GM21367 (cell line): ENCODE data around the gene IPO13.

Experiments used
- ATAC-seq: cut with Tn5 transposase; IDR thresholded peaks from one replicate; pipeline ENCODE4 v1.9.1; 2021; ENCODE audit not compliant: unreplicated experiment

Gene IPO13

GRCh38 chr1:43946236-43947060 lies at the start of gene IPO13:
Gene IPO13 (plus strand): TSS chr1:43946950. CDS start chr1:43947601, 651 bp downstream.
- ATAC-seq: peak; percentile 83

- no peak for ATAC-seq
These were observed 47.8 kb upstream of the IPO13 start for GRCh38 chr1:43898981-43899380.

GRCh38 chr1:43900386-43900785 lies 46.4 kb upstream of the IPO13 start:
- no peak for ATAC-seq

GRCh38 chr1:43901196-43901961 lies 45.4 kb upstream of the IPO13 start:
- no peak for ATAC-seq

GRCh38 chr1:43902058-43902831 lies 44.5 kb upstream of the IPO13 start:
- ATAC-seq: no peak

GRCh38 chr1:43904660-43905551 lies 41.8 kb upstream of the IPO13 start:
- ATAC-seq: no peak

GRCh38 chr1:43908226-43908625 lies 38.5 kb upstream of the IPO13 start:
- no peak for ATAC-seq

GRCh38 chr1:43908858-43909257 lies 37.9 kb upstream of the IPO13 start:
- ATAC-seq: no peak

GRCh38 chr1:43910343-43910742 lies 36.4 kb upstream of the IPO13 start:
- no peak for ATAC-seq

GRCh38 chr1:43912607-43913006 lies 34.1 kb upstream of the IPO13 start:
- no peak for ATAC-seq

GRCh38 chr1:43913051-43913501 lies 33.7 kb upstream of the IPO13 start:
- no peak for ATAC-seq

GRCh38 chr1:43913666-43914360 lies 32.9 kb upstream of the IPO13 start:
- ATAC-seq: no peak

GRCh38 chr1:43914576-43915525 lies 31.9 kb upstream of the IPO13 start:
- ATAC-seq: no peak

- no peak for ATAC-seq
These were observed 26.8 kb upstream of the IPO13 start for GRCh38 chr1:43919906-43920305.

GRCh38 chr1:43921022-43921421 lies 25.7 kb upstream of the IPO13 start:
- ATAC-seq: no peak

- no peak for ATAC-seq
These were observed 22.2 kb upstream of the IPO13 start for GRCh38 chr1:43924516-43924915.

GRCh38 chr1:43925846-43926245 lies 20.9 kb upstream of the IPO13 start:
- no peak for ATAC-seq

GRCh38 chr1:43930168-43930948 lies 16.4 kb upstream of the IPO13 start:
- no peak for ATAC-seq
